Measurements from ENCODE around the gene SF3B2. TPM values are rescaled to one million over a fixed set of nuclear protein-coding genes. Genes with fewer than 3 reads are reported as not detected.

SF3B2 gene
- total and polyA plus RNA-seq, 9 donors = 113 to 203 (median 189) TPM

GRCh38 chr11:66059966-66060680, 8.0 kb downstream of the SF3B2 start:
- TF ChIP-seq CTCF (IDR thresholded peaks at IDR 0.05) (no peak), POLR2A (IDR thresholded peaks at IDR 0.05) (no peak), EP300 (IDR thresholded peaks at IDR 0.05) (no peak)
- no peaks in the 10 kb centered on the region for H3K9me3 ChIP-seq
- H3K4me1 ChIP-seq (ENCODE audit: insufficient read depth) = no peaks in the 10 kb centered on the region
- H3K27me3 ChIP-seq = no peaks in the 10 kb centered on the region
- H3K27ac ChIP-seq = no peak overlapping the region
- intact Hi-C loops (cut with DNase I) = loop anchor here in 1 of 4 donors (10.0 kb wide), 1 partner anchor 1775 kb away; the partner anchor contains the start of genes BAD and GPR137
- no peaks in the 10 kb centered on the region for H3K36me3 ChIP-seq
- 73 to 78% (median 77%) methylated on average over 8 of the region's 8 CpGs for WGBS, 3 donors
- no peak for DNase-seq
- H3K4me3 ChIP-seq = no peak overlapping the region

- Histone ChIP-seq H3K27ac (no peak overlapping the region), H3K36me3 (no peaks in the 10 kb centered on the region), H3K27me3 (no peaks in the 10 kb centered on the region), H3K9me3 (no peaks in the 10 kb centered on the region), H3K4me1 (ENCODE audit: insufficient read depth) (no peaks in the 10 kb centered on the region), H3K4me3 (no peak overlapping the region)
- no peak for DNase-seq
- TF ChIP-seq EP300 (IDR thresholded peaks at IDR 0.05) (no peak), CTCF (IDR thresholded peaks at IDR 0.05) (no peak), POLR2A (IDR thresholded peaks at IDR 0.05) (no peak)
- intact Hi-C loops (cut with DNase I) = loop anchor here in 1 of 4 donors (10.0 kb wide), 1 partner anchor 1776 kb away; the partner anchor contains the start of genes BAD and GPR137
- 77 to 80% (median 77%) methylated on average over 6 of the region's 6 CpGs for WGBS, 3 donors
These were observed 9.1 kb downstream of the SF3B2 start for GRCh38 chr11:66061268-66061667.

- Histone ChIP-seq H3K9me3 (no peaks in the 10 kb centered on the region), H3K27me3 (no peaks in the 10 kb centered on the region), H3K4me1 (ENCODE audit: insufficient read depth) (no peaks in the 10 kb centered on the region), H3K4me3 (no peak overlapping the region), H3K36me3 (no peaks in the 10 kb centered on the region), H3K27ac (no peak overlapping the region)
- intact Hi-C loops (cut with DNase I) = loop anchor here in 1 of 4 donors (10.0 kb wide), 1 partner anchor 1778 kb away; the partner anchor contains the start of genes BAD and GPR137
- 78 to 89% (median 81%) methylated on average over 2 of the region's 2 CpGs for WGBS, 3 donors
- no peak for DNase-seq
- TF ChIP-seq POLR2A (IDR thresholded peaks at IDR 0.05) = no peak
- no peak for TF ChIP-seq CTCF (IDR thresholded peaks at IDR 0.05)
These were observed 10.2 kb downstream of the SF3B2 start for GRCh38 chr11:66062408-66062807.

GRCh38 chr11:66063900-66064299, 11.7 kb downstream of the SF3B2 start:
- no peaks in the 10 kb centered on the region for H3K27me3 ChIP-seq
- H3K4me3 ChIP-seq = no peak overlapping the region
- no peak for DNase-seq
- H3K4me1 ChIP-seq (ENCODE audit: insufficient read depth) = peaks cover 4% of the 10 kb centered on the region
- intact Hi-C loops (cut with DNase I) = loop anchor here in 1 of 4 donors (10.0 kb wide), 1 partner anchor 1779 kb away; the partner anchor contains the start of genes BAD and GPR137
- no peak overlapping the region for H3K27ac ChIP-seq
- TF ChIP-seq EP300 (IDR thresholded peaks at IDR 0.05) (no peak), POLR2A (IDR thresholded peaks at IDR 0.05) (no peak), CTCF (IDR thresholded peaks at IDR 0.05) (no peak)
- H3K9me3 ChIP-seq = no peaks in the 10 kb centered on the region
- WGBS, 3 donors = 94 to 99% (median 96%) methylated on average over 2 of the region's 2 CpGs
- no peaks in the 10 kb centered on the region for H3K36me3 ChIP-seq

Data from ovary (tissue), 9 donors.